ENCODE measurements around the gene PYGO2. TPM values are rescaled to one million over a fixed set of nuclear protein-coding genes. Genes with fewer than 3 reads are reported as not detected.
A peak's percentile ranks its signal among the peaks of the same experiment; 100 is the strongest.

Gene PYGO2
- total and polyA plus RNA-seq, 2 of the 8 experiments (the other 6 are each of a cell fraction or from before 2014, with no cell fraction given), result 31.0 to 31.6 TPM

DNA sequence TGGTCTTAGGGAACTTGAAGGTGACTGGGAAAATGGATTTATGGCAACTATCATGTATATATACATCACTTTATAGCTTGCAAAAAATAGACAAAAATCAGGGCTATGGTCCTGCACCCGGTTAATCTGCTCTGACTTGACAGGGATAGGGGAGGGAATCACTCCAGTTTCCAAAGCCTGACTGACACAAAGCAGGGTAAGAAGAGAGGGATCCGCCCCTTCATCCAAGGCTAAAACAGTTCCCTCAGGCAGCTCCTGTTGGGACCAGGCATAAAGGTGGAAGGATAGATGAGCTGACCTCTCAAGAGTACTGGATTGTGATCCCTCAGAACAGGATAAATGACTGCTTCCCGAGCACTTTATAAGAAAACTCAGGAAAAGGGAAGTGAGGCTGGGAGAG is 7.0 kb downstream of the PYGO2 start:
- Histone ChIP-seq H2BK5ac (ENCODE audit: low read depth, low read length) (no peak overlapping the region), H3K4ac (replicated peaks; ENCODE audit: insufficient read length, low read depth, low read length) (no peak overlapping the region), H3K4me1 (replicated peaks in 1 of 4; ENCODE audit: control insufficient read depth in 3 of 4, insufficient read depth in 4 of 4, low read length in 3 of 4) (peaks cover 0 to 28% (median 8%) of the 10 kb centered on the region in 4 experiments; a peak in 6 of 7 replicates), H3K23ac (ENCODE audit: insufficient read length) (no peak overlapping the region), H4K20me1 (replicated peaks in 1 of 2; ENCODE audit: control insufficient read depth in 1 of 2, insufficient read depth in 2 of 2, low read length in 2 of 2) (peaks cover 1 to 10% of the 10 kb centered on the region in 2 experiments), H3K27me3 (replicated peaks in 1 of 4; ENCODE audit: control insufficient read depth in 3 of 4, extremely low read depth in 1 of 4, insufficient read depth in 3 of 4, low read length in 3 of 4) (no peaks in the 10 kb centered on the region; a peak in 2 of 7 replicates), H2AFZ (ENCODE audit: low read length) (no peak overlapping the region), H3K79me1 (ENCODE audit: low read depth, low read length) (0 out of 2 replicates have a peak, but pooled peaks cover 6% of the 10 kb centered on the region), H3K36me3 (ENCODE audit: control insufficient read depth in 2 of 4, insufficient read depth in 4 of 4, low read length in 3 of 4) (peaks cover 3 to 7% (median 5%) of the 10 kb centered on the region in 4 experiments; a peak in 5 of 8 replicates), H2AK5ac (ENCODE audit: low read depth, low read length) (no peak overlapping the region; the same call in 1 of the 2 replicates), H4K8ac (ENCODE audit: extremely low read depth, insufficient read depth, low read length) (no peak overlapping the region), H3K9ac (replicated peaks in 1 of 4; ENCODE audit: extremely low read depth in 1 of 4, low read depth in 3 of 4, low read length in 3 of 4) (peak overlapping the region in 1 of 4 experiments; percentile 87; a peak in 1 of 7 replicates), H3K4me3 (ENCODE audit: extremely low read depth in 1 of 4, insufficient read depth in 2 of 4, low read depth in 3 of 4, low read length in 4 of 4) (peak overlapping the region in 3 of 4 experiments; percentile 60 to 77 (median 71); a peak in 2 of 8 replicates), H3K14ac (ENCODE audit: insufficient read length) (no peak overlapping the region), H3K27ac (ENCODE audit: low read depth, low read length) (peak overlapping the region; percentile 95; the same call in 1 of the 2 replicates), H2BK15ac (ENCODE audit: low read length) (no peak overlapping the region), H3K4me2 (ENCODE audit: insufficient read depth in 1 of 2, low read depth in 2 of 2, low read length in 2 of 2) (peak overlapping the region; percentile 92 to 93; a peak in 3 of 4 replicates), H2BK20ac (ENCODE audit: low read length) (no peak overlapping the region), H4K91ac (replicated peaks; ENCODE audit: insufficient read length, low read length) (no peak overlapping the region), H2BK12ac (ENCODE audit: low read depth, low read length) (no peak overlapping the region; the same call in 1 of the 2 replicates), H3K79me2 (ENCODE audit: control insufficient read depth in 1 of 2, insufficient read depth in 2 of 2, low read length in 2 of 2) (peaks cover 0 to 4% of the 10 kb centered on the region in 2 experiments; a peak in 2 of 4 replicates), H2BK120ac (replicated peaks; ENCODE audit: low read depth, low read length) (no peak overlapping the region), H3K56ac (replicated peaks; ENCODE audit: insufficient read length, low read depth, low read length) (no peak overlapping the region), H3K18ac (ENCODE audit: extremely low read depth, low read length) (no peak overlapping the region), H3K9me3 (ENCODE audit: insufficient read depth in 2 of 2, low read depth in 1 of 2, low read length in 1 of 2) (no peaks in the 10 kb centered on the region), H3K23me2 (ENCODE audit: low read depth, low read length) (peaks cover 5% of the 10 kb centered on the region), H4K5ac (ENCODE audit: insufficient read length, low read depth, low read length) (no peak overlapping the region)
- no peak for DNase-seq (ENCODE audit: low read depth in 1 of 2, low spot score in 2 of 2)
- no peak for FAIRE-seq
- ChIA-PET POLR2A (ENCODE audit: partially characterized antibody) (interaction anchor here (1.3 to 18.6 kb wide), 7 partner anchors 18 to 185 kb away, joined by 3 to 662 read pairs (median 6); partner anchors contain the start of genes ADAM15, CKS1B, EFNA4 and FLAD1), CTCF (ENCODE audit: partially characterized antibody) (interaction anchor here (0.6 to 9.8 kb wide), 8 partner anchors 12 to 210 kb away, joined by 3 to 132 read pairs (median 3); partner anchors contain the start of genes LENEP and SHC1)
- 88% methylated on average over 3 of the region's 3 CpGs; no CpG with 5 or more reads in 1 of the 2 experiments for WGBS, 2 experiments (ENCODE audit: extremely low coverage in 1 of 2, insufficient coverage in 1 of 2, insufficient read length in 1 of 2, insufficient replicate concordance in 2 of 2, low coverage in 1 of 2, low lambda C conversion rate in 2 of 2, missing lambda C conversion rate in 1 of 2)
- TF ChIP-seq TAF7 (optimal IDR thresholded peaks at IDR 0.05; ENCODE audit: borderline replicate concordance, low read depth, low read length), result no peak
- TF ChIP-seq, protein P1, sequence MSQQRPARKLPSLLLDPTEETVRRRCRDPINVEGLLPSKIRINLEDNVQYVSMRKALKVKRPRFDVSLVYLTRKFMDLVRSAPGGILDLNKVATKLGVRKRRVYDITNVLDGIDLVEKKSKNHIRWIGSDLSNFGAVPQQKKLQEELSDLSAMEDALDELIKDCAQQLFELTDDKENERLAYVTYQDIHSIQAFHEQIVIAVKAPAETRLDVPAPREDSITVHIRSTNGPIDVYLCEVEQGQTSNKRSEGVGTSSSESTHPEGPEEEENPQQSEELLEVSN (IDR thresholded peaks at IDR 0.05), result no peak
- TF ChIP-seq EZH2 (IDR thresholded peaks at IDR 0.05; ENCODE audit: low read depth, low read length, severe bottlenecking), result no peak
- TF ChIP-seq TCF12 (IDR thresholded peaks at IDR 0.05; ENCODE audit: low read depth, low read length), result no peak
- no peak for TF ChIP-seq EP300 (IDR thresholded peaks at IDR 0.05; ENCODE audit: borderline replicate concordance in 1 of 2, low read depth in 2 of 2, low read length in 2 of 2)
- no peak for TF ChIP-seq POLR2AphosphoS5 (IDR thresholded peaks at IDR 0.05; ENCODE audit: low read depth, low read length)
- no peak for TF ChIP-seq CHD1 (IDR thresholded peaks at IDR 0.05; ENCODE audit: low read depth, low read length)
- TF ChIP-seq SIN3A (conservative IDR thresholded peaks at IDR 0.05 in 1 of 2, IDR thresholded peaks at IDR 0.05 in 1 of 2; ENCODE audit: low read depth in 1 of 2, low read length in 2 of 2), result no peak
- TF ChIP-seq SUZ12 (IDR thresholded peaks at IDR 0.05; ENCODE audit: low read length), result no peak
- TF ChIP-seq EGR1 (IDR thresholded peaks at IDR 0.05; ENCODE audit: borderline replicate concordance, low read depth, low read length), result no peak
- TF ChIP-seq GTF2F1 (IDR thresholded peaks at IDR 0.05; ENCODE audit: borderline replicate concordance, low read depth, low read length), result no peak
- no peak for TF ChIP-seq KDM4A (IDR thresholded peaks at IDR 0.05; ENCODE audit: low read depth, low read length, severe bottlenecking)

All from H1 (cell line).